ENCODE measurements around the gene CGB2.
"Not testable (repeated sequence)": the region's sequence is repeated elsewhere in the genome, so short reads cannot be mapped to it uniquely, and the experiment has no call there.

Gene CGB2

DNA sequence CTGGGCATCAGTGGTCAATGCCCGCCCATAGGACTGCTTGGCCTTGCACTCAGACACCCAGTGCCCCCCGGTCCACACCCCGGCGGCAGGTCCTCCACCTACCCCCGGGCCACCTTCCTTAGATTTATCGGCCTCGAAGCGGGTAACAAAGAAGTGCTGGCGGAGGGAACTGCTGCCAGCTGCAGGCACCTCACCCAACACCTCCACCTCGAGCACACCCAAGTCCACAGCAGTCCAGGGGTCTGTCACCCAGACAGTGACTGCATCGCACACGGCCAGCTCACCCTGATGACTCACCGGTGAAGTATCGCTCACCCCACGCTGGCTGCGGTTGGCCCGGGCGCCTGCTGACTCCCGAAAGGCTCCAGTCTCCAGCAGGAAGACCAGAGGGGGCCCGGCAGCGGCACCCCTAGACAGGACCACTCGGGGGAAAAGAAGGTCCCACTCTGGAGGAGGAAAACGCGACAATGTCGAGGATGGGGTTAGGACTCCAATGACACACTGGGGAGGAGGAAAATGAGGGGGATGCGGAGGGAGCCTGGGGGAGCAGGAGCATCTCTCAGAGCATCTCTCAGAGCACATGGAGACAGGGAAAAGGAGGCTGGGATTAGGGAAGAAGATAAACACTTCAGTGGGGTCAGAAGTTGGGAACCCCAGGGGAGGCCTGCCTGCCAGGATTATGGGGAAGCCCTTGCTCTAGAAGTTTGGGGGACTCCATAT, 7.0 kb downstream of the CGB2 start:
- DNase-seq, result not testable (repeated sequence)

DNA sequence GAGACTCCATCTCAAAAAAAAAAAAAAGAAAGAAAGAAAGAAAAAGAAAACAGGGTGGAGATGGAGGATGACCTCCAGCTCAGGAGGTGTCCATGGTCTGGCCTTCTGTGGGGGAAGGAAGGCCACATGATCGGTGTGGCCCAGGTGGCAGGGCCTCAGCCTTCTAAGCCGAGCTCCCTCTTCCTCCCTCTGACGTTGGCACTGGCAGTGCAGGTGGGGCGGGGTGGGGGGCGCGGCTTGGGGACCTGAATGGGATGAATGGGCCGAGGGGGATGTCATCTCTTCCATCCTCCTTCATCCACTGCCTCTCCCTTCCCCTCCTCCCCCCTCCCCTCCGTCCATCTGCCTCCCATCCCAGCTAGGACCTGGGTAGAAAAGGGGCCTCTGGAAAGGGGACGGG, 8.0 kb downstream of the CGB2 start:
- DNase-seq, result not testable (repeated sequence)

DNA sequence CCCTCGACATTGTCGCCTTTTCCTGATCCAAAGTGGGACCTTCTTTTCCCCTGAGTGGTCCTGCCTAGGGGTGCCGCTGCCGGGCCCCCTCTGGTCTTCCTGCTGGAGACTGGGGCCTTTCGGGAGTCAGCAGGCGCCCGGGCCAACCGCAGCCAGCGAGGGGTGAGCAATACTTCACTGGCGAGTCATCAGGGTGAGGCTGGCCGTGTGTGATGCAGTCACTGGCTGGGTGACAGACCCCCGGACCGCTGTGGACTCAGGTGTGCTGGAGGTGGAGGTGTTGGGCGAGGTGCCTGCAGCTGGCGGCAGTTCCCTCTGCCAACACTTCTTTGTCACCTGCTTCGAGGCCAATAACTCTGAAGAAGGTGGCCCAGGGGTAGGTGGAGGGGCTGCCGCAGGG, 10.5 kb downstream of the CGB2 start:
- DNase-seq, result no peak

DNA sequence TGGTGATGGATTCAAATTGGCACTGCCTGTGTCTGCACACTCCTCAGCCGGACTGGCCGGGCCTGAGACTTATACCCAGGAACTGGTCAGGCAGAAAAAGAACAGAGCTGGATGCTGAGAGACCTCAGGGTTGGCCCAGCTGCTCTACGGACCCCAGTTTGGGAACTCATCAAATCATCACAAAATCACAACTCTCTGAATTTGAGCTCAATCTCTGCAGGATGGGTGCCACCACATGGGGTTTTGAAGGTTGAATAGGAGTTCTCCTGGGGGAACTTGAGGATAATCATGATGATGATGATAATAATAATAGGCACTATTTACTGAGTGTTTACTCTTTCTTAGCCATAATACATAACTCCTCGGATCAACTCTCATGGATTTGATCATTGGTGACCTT, 11.0 kb downstream of the CGB2 start:
- DNase-seq, result not testable (repeated sequence)

DNA sequence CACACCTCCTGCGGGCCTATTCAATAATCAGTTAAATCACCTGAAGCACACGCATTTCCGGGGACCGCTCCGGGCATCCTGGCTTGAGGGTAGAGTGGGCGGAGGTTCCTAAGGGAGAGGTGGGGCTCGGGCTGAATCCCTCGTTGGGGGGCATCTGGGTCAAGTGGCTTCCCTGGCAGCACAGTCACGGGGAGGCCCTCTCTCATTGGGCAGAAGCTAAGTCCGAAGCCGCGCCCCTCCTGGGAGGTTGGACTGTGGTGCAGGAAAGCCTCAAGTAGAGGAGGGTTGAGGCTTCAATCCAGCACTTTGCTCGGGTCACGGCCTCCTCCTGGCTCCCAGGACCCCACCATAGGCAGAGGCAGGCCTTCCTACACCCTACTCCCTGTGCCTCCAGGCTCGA, 11.9 kb downstream of the CGB2 start, which contains the start of gene CGB5:
Gene CGB5 (plus strand): TSS at position 301 of the 400 bp plus-strand sequence. CDS start 362 bp downstream, outside the sequence.
- not testable (repeated sequence) for DNase-seq

DNA sequence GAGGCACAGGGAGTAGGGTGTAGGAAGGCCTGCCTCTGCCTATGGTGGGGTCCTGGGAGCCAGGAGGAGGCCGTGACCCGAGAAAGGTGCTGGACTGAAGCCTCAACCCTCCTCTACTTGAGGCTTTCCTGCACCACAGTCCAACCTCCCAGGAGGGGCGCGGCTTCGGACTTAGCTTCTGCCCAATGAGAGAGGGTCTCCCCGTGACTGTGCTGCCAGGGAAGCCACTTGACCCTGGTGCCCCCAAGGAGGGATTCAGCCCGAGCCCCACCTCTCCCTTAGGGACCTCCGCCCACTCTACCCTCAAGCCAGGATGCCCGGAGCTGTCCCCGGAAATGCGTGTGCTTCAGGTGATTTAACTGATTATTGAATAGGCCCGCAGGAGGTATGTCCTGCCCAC, 17.3 kb downstream of the CGB2 start, which contains the start of gene CGB8:
Gene CGB8 (minus strand): TSS at position 101 of the 400 bp plus-strand sequence. CDS start 372 bp downstream, outside the sequence.
- not testable (repeated sequence) for DNase-seq

DNA sequence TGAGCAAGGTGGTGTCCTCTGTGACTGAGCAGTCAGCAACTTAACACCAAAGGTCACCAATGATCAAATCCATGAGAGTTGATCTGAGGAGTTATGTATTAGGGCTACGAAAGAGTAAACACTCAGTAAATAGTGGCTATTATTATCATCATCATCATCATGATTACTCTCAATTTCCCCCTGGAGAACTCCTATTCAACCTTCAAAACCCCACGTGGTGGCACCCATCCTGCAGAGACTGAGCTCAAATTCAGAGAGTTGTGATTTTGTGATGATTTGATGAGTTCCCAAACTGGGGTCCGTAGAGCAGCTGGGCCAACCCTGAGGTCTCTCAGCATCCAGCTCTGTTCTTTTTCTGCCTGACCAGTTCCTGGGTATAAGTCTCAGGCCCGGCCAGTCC, 18.1 kb downstream of the CGB2 start:
- not testable (repeated sequence) for DNase-seq

DNA sequence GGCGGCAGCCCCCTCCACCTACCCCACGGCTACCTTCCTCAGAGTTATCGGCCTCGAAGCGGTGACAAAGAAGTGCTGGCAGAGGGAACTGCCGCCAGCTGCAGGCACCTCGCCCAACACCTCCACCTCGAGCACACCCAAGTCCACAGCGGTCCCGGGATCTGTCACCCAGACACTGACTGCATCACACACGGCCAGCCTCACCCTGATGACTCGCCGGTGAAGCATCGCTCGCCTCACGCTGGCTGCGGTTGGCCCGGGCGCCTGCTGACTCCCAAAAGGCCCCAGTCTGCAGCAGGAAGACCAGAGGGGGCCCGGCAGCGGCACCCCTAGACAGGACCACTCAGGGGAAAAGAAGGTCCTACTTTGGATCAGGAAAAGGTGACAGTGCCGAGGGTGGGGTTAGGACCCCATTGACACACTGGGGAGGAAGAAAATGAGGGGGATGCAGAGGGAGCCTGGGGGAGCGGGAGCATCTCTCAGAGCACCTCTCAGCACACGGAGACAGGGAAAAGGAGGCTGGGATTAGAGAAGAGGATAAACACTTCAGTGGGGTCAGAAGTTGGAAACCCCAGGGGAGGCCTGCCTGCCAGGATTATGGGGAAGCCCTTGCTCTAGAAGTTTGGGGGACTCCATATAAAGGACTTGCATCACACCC, 18.8 kb downstream of the CGB2 start:
- DNase-seq, result not testable (repeated sequence)

DNA sequence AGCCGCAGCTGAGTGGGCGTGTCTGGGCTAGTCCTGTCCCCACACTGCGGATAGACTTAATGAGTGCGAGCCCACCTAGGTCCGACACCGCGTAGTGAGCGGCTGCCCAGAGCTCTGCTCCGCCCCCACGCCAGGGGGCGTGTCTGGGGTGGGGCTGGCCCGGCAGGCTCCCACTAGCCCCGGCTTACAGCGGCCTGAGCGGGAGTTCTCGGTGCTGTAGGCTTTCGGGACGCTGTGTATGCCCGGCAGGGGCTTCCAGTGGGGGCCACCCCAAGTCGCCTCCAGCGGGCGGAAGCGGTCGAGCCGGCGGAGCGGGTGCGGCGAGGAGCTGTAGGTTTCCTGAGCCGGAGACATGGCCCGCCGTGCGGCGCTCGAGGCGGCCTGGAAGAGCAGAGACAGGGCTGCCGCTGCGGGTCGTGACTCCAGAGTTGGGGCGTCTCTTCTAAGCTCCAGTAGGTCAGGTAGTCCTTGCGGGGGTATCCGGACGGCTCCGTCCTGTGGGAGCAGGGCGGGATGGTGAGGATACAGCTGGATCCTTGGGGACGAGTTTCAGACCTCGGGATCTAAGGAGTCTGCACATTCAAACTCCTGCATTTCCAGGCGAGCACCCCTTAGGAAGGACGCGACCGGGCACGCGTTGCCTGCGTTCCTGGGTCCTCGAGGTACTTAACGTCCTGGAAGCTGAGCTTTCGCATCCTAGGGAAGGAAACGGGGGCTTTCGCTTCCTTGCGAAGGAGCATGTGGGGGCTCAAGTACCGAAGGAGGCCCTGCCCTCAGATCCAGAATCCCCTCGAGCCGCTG, 24.6 kb downstream of the CGB2 start:
- DNase-seq, result peak; percentile 28

DNA sequence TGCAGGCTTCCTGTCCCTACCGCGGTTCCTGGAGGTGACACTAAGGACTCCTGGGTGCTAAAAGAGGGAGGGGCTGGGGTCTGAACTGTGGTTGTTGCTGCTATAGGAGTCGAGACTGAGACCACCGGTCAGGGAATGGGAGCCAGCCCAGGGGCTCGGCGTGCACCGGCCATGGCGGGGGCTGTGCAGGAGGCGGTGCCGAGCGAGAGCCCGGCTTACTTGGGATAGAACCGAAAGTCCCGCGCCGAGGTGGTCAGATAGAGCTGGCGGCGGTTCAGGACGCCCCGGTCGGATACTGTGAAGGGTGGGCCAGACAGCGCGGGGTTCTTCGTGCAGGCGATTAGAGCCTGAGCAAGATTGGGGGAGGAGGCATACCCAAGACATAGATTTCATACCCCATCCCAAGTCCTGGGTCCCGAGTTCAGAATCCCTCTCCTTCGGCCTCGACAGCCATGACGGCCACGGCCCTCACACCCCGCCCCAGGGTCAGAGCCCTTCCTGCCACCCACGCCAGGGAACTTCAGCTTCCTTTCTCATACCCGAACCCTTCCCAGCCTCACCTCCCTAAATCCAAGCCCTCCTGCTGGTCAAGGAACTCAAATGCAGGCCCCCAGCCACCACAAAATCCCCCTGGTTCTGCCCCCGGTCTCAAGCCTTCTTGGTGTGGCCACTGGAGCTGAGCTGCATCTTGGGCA, 25.4 kb downstream of the CGB2 start:
- DNase-seq, result not testable (repeated sequence)

DNA sequence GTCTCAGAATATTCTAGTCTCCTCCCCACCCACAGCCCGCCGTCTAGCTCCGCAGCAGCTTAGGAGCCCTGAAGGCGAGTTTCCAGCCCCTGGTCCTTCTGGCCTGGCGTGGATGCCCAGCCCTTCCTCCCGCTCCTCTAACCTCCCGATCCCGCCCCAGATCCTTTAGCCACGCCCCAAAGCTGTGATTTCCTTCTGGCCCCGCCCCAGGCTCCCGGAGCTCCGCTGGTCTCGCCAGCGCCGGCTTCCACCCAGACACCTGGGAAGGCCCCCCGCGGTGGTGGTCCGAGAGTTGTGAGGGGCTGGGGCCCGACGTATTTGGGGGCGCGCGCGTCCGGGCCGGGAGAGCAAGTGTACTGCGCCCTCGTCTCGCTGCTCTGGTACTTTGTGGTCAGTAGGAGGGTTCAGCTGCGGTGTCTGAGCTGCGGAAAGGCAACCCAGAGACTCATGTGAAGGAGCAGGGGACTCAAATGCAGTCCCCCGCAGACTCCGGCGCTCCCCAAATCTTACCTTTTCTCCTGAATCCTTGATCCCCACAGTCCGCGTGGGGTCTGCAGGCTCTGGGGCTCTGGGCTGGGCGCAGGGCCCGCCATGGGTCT, 26.0 kb downstream of the CGB2 start, which contains the start of gene CGB7:
Gene CGB7 (minus strand): TSS at position 114 of the 599 bp plus-strand sequence. CDS start 2,374 bp downstream, outside the sequence.
- peak; percentile 26 for DNase-seq

DNA sequence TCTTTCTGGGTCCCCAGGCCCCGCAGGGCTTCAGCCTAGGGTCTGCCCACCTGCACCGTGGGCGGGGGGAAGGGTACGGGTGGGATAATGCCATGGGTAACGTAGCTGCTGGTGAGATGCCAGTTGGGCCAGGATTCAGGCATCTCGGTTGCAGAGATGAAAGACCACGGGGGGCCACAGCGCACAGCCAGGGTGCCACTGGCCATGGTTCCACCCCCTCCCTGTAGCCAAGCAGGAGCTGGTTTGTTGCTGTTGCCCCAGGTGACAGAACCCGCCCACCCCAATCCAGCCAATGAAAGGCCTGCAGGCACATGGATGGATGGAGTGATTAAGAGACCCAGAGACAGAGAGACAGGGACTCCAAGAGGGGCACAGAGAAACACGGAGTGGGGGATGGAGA, 26.9 kb downstream of the CGB2 start:
- no peak for DNase-seq

DNA sequence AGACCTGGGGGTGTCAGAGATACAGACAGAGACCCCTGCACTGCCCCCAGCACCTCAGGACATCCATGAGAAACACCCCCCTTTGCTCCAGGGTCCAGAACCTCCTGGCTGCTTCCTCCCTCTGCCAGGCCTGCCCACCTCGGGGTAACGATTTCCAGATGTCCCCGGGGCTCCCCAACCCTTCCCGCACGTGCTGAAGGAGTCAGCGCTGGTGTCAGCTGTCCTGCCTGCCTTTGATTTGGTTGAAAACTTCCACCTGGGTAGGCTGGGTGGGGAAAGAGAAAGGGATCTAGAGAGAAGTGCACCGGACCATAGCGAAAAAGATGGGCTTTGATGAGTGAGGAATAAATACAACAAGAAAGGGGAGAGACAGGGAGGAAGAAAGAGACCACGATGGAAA, 27.4 kb downstream of the CGB2 start:
- DNase-seq, result no peak

DNA sequence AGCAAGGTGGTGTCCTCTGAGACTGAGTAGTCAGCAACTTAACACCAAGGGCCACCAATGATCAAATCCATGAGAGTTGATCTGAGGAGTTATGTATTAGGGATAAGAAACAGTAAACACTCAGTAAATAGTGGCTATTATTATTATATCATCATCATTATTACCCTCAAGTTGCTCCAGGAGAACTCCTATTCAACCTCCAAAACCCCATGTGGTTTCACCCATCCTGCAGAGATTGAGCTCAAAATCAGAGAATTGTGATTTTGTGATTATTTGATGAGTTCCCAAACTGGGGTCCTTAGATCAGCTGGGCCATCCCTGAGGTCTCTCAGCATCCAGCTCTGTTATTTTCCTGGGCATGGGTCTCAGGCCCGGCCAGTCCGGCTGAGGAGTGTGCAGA, 29.3 kb downstream of the CGB2 start:
- no peak for DNase-seq

DNA sequence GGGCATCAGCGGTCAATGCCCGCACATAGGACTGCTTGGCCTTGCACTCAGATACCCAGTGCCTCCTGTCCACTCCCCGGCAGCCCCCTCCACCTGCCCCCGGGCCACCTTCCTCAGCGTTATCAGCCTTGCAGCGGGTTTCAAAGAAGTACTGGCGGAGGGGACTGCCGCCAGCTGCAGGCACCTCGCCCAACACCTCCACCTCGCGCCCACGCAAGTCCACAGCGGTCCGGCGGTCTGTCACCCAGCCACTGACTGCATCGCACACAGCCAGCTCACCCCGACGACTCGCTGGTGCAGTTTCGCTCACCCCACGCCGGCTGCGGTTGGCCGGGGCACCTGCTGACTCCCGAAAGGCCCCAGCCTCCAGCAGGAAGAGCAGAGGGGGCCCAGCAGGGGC, 29.8 kb downstream of the CGB2 start:
- DNase-seq, result no peak

DNA sequence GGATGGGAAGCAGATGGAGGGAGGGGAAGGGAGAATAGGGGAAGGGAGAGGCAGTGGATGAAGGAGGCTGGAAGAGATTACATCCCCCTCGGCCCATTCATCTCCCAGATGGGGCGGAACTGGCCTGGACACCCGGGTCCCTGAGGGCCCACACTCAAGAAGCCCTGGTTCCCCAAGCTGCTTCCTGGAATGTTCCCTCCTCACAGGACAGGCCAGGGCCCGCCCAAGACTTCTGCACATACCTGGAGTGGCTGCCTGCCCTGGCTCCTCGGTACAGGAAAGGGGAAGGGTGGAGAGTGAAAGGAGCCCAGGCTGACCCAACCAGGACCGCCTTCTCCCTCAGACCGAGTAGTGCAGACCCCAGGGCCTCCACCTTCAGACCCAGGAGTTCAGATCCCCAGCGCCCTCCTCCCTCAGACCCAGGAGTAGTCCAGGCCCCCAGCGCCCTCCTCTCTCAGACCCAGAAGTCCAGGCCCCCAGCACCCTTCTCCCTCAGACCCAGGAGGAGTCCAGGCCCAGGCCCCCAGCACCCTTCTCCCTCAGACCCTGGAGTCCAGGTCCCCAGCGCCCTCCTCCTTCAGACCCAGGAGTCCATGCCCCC, 32.4 kb downstream of the CGB2 start:
- no peak for DNase-seq

DNA sequence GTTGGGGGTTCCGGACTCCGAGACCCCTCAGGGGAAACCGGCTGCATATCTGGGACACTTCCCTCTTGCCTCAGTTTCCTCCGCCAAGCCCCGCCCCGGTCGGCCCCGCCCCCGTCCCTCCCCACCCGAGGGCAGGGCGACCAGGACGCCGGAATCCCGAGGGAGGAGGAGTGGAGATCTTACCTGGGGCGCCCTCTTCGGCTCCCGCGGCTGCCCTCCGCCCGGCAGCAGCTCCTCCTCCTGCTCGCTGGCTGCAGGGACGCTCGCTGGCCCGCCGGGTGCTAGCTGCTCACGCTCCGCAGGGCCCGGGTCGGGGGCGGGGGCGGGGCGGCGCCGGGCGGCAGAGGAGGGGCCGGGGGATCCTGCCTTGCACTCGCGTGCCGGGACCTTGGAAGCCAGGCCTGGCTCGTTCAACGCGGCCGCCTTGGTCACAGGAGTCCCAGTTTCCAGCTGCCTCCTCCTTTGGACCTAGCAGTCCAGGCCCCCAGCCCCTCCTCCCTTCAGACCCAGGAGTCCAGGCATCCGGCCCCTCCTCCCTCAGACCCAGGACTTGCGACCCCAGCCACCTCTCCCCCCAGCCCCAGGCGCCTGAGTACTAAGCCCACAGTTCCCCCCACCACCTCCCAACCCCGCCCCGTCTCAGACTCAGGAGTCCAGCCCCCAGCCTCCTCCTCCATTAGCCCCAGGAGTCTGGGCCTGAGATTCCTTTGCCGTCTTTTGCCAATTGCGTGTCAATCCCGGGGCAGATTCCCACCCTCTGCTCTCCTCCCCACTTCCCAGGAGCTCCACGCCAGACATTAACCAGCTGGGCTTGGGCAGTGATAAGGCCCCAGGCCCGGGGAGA, 33.3 kb downstream of the CGB2 start, which contains the start of gene NTF4:
Gene NTF4 (minus strand): TSS at position 51 of the 844 bp plus-strand sequence. CDS start 2,821 bp downstream, outside the sequence.
- no peak for DNase-seq

DNA sequence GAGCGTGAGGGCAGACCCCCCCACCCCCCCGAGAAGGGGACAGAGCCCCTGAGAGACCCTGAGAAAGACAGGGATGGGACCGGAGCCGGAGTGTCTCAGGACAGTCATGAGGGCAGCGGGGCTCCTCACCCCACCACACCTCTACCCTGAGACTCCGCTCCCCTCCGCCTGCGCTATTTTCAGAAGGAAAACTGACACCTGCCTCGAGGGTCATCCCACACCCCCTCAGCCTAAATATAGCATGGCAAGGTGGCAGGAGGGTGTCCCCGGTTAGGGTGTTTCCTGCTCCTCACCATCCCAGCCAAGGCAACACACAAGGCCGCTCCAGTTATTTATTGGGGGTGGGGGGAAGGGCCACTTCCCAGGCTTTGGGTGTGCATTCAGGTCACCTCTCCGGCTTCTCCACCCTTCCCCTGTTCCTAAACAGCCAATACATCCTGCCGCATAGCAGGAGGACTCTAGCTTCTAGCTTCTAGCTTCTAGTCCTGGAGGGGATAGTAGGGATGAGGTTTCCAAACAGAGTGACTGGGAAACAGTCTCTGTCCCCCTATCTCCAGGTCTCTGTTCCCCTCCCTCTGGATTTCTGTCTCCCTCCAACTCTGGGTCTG, 34.3 kb downstream of the CGB2 start:
- DNase-seq, result no peak

DNA sequence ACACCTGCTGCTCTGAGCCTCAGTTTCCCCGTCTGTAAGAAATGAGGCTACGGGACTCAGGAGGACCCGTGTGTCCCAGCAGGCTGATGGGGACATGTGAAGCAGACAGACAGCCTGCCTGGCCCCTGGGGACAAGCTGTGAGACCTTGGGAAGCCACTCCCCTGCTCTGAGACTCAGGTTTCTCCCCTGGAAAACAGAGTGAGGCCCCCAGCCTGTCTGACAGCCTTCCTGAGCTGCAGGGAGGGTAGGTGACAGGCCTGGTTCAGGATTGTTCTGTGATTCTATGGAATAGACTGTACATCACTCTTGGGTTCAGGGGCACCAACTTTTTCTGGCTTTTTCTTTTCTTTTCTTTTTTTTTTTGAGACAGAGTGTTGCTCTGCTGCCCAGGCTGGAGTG, 35.9 kb downstream of the CGB2 start:
- DNase-seq, result no peak

DNA sequence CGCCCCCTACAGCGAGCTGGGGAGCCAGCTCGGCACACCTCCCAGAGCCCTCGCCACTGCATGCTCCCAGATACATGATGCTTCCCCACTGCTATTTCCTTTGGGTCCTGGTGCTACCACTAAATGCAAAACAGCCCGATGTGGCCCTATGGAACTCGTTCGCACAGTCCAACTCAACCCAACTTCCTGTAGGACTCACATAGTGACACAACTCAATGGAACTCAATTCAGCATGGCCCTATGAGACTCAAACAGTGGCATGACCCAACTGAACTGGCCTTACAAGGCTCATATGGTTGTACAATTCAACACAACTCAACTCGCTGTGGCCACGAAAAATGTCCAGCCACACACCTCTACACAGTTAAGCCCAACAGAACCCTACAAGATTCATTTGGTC, 37.3 kb downstream of the CGB2 start:
- DNase-seq, result no peak

All from T-helper 9 cell (primary cell).